IPS-20b (cell line): ENCODE measurements around the gene PTDSS2.
A peak's percentile ranks its signal among the peaks of the same experiment; 100 is the strongest.

Experiments
- H3K27ac ChIP-seq: one replicate; pipeline ENCODE4 v1.5.1; 2013; ENCODE audit warnings: low read length
- H3K27me3 ChIP-seq: 2 replicates; pipeline ENCODE4 v1.6.1; 2013; ENCODE audit warnings: mild to moderate bottlenecking, low read length, inconsistent platforms; ENCODE audit not compliant: insufficient read depth
- H3K36me3 ChIP-seq: 2 replicates; pipeline ENCODE4 v1.6.1; 2013; ENCODE audit warnings: low read depth, mild to moderate bottlenecking, inconsistent platforms, low read length, moderate library complexity; ENCODE audit not compliant: insufficient read depth
- H3K4me1 ChIP-seq: 2 replicates; pipeline ENCODE4 v1.6.1; 2013; ENCODE audit warnings: mild to moderate bottlenecking, control low read depth, inconsistent platforms, low read length, moderate library complexity; ENCODE audit not compliant: insufficient read depth
- H3K4me3 ChIP-seq: 2 replicates; pipeline ENCODE4 v1.5.1; 2013; ENCODE audit warnings: mild to moderate bottlenecking, low read length, inconsistent platforms
- H3K9ac ChIP-seq: 2 replicates; pipeline ENCODE4 v1.6.1; 2013; ENCODE audit warnings: low read depth, mild to moderate bottlenecking, inconsistent platforms, low read length, moderate library complexity
- H3K9me3 ChIP-seq: 2 replicates; pipeline ENCODE4 v1.6.1; 2013; ENCODE audit warnings: mild to moderate bottlenecking, low read depth, low read length, inconsistent platforms; ENCODE audit not compliant: insufficient read depth

Gene PTDSS2

DNA sequence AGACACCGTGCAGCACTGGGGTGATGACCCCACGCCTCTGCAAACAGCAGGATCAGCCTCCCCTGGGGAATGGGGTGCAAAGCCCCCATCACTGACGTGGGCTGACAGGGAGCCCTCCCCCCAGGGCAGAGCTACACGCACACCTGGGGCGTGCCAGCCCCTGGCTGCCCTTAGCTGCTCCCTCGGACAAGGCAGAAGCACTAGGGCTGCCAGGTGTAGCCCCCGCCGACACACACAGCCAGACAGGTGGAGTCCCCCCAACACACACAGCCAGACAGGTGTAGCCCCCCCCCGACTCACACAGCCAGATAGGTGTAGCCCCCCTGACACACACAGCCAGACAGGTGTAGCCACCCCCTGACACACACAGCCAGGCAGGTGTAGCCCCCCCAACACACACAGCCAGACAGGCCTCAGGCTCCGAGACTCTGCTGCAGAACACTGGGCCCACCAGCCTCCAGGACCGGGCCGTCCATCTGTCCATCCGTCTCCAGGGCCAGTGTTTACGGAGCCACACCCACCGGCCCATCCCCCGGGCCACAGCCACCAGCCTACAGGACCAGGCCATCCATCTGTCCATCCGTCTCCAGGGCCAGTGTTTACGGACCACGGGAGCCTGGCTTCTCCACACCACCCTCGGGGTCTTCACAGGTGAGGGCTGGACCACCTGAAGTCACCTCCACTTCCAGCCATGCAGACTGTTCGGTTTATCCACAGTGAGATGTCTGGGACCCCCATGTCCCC, 11.8 kb upstream of the PTDSS2 start:
- no peak overlapping the region for H3K9ac ChIP-seq
- no peaks in the 10 kb centered on the region for H3K36me3 ChIP-seq
- no peaks in the 10 kb centered on the region; the same call in 1 of the 2 replicates for H3K9me3 ChIP-seq
- H3K27ac ChIP-seq, result no peak overlapping the region
- no peaks in the 10 kb centered on the region for H3K4me1 ChIP-seq
- H3K4me3 ChIP-seq, result no peak overlapping the region
- H3K27me3 ChIP-seq, result no peaks in the 10 kb centered on the region

DNA sequence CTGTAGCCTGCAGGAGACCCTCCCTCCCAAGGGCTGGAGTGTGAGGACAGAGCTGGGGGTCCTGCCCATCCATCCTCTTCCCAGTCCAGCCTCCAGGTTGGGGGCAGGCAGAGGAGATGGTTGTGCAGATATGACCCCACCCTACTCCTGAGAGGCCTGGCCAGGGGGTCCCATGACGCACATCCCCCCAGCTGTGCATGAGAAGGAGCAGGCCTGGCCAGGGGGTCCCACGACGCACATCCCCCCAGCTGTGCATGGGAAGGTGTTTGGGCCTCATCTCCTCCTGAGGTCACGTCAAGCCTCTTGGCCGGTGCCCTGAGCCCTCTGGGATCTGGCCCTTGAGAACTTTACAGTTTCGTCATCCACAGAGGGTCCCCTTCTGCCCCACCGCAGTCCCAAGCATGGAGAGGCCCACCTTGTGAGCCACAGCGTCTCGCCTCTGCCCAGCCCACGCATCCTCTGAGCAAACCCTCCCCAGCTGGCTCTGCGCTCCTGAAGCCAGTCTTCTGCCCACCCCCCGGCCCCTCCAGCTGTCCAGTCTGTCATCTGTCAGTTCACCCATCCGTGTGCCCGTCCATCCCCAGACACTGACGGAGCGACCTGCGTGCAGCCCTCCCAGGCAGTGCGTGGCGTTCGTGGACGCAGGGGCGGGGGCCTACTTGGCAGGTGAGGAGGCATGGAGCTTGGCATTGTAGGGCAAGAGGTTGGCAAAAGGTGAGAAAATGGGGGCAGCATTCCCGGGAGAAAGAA, 10.6 kb upstream of the PTDSS2 start:
- Histone ChIP-seq H3K9me3 (no peaks in the 10 kb centered on the region; the same call in 1 of the 2 replicates), H3K27ac (no peak overlapping the region), H3K36me3 (no peaks in the 10 kb centered on the region)

DNA sequence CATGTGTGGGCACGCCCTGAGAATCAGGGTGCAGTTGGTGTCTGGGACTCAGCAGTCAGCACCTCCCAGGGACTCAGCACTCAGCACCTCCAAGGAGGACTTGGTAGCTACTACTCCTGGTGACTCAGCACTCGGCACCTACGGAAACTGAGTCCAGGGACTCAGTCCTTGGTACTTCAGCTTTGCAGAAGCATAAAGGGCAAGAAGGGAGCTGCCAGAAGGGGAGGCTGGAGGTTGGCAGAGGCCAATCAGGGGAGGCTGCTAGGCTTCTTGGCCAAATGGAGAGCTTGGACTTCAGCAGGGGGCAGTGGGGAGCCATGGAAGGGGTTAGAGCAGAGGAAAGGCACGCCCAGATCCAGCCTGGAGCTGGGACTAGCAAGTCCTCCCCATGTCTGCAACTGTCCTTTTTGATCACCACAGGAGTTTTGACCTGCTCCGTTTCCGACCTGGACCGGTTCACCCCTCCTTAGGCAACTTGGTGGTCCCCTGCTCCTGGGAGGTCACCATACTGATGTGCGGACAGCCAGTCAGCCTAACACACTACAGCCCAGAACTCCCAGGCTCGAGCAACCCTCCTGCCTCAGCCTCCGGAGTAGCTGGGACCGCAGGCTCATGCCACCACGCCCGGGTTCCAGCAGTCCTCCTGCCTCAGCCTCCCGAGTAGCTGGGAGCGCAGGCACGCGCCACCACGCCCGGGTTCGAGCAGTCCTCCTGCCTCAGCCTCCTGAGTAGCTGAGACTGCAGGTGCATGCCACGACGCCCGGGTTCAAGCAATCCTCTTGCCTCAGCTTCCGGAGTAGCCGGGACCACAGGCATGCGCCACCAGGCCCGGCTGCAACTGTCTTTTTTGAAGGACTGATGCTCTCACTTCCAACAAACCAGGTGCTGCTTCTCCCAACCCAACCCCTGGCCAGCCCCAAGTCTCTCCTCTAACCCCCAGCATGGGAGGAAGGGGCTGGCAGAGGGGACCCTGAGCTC, 9.7 kb upstream of the PTDSS2 start:
- H3K9me3 ChIP-seq, result no peaks in the 10 kb centered on the region; the same call in 1 of the 2 replicates
- H3K9ac ChIP-seq, result no peak overlapping the region
- H3K36me3 ChIP-seq, result no peaks in the 10 kb centered on the region
- H3K27me3 ChIP-seq, result no peaks in the 10 kb centered on the region
- no peak overlapping the region for H3K4me3 ChIP-seq
- H3K4me1 ChIP-seq, result no peaks in the 10 kb centered on the region
- no peak overlapping the region for H3K27ac ChIP-seq

More for the DNA sequence above, 10.6 kb upstream of the PTDSS2 start:
- H3K4me3 ChIP-seq, result no peak overlapping the region
- no peak overlapping the region for H3K9ac ChIP-seq
- H3K27me3 ChIP-seq, result no peaks in the 10 kb centered on the region
- H3K4me1 ChIP-seq, result no peaks in the 10 kb centered on the region

DNA sequence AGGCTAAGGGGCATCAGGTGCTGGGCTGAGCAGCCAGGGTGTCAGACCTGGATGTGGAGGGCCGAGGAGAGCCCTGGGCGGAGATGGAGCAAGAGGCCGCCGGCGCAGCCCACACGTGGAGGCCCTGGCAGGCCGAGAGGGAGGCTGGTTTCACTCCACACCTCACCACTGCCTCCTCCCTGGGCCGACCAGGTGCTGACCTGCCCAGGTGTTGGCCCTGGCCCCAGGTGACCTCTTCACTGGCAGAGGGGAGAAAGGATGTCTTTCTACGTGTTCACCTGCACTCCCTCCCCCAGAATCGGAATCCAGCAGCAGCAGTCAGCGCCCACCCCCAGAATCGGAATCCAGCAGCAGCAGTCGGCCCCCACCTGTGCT, 9.0 kb upstream of the PTDSS2 start:
- Histone ChIP-seq H3K9ac (no peak overlapping the region), H3K27ac (no peak overlapping the region), H3K4me3 (no peak overlapping the region; the same call in 1 of the 2 replicates), H3K4me1 (no peaks in the 10 kb centered on the region), H3K27me3 (no peaks in the 10 kb centered on the region), H3K36me3 (no peaks in the 10 kb centered on the region), H3K9me3 (no peaks in the 10 kb centered on the region; the same call in 1 of the 2 replicates)

- no peaks in the 10 kb centered on the region for H3K36me3 ChIP-seq
- H3K4me1 ChIP-seq, result no peaks in the 10 kb centered on the region
- no peak within 1 kb of the TSS for H3K27ac ChIP-seq
- H3K9ac ChIP-seq, result no peak within 1 kb of the TSS; the same call in 1 of the 2 replicates
- H3K4me3 ChIP-seq, result peak within 1 kb of the TSS; percentile 61; the same call in 1 of the 2 replicates
- H3K27me3 ChIP-seq, result no peaks in the 10 kb centered on the region
- no peaks in the 10 kb centered on the region; the same call in 1 of the 2 replicates for H3K9me3 ChIP-seq
These were observed 8.4 kb upstream of the PTDSS2 start, which contains the start of gene ANO9 for GRCh38 chr11:441418-442274. TSS of gene ANO9 (minus strand) at chr11:442011. CDS start at chr11:441926, 85 bp downstream.

- Histone ChIP-seq H3K27me3 (no peaks in the 10 kb centered on the region), H3K36me3 (no peaks in the 10 kb centered on the region), H3K9ac (no peak overlapping the region), H3K4me1 (no peaks in the 10 kb centered on the region), H3K4me3 (no peak overlapping the region), H3K9me3 (no peaks in the 10 kb centered on the region), H3K27ac (no peak overlapping the region)
These were observed 7.4 kb upstream of the PTDSS2 start for GRCh38 chr11:442611-443081.

DNA sequence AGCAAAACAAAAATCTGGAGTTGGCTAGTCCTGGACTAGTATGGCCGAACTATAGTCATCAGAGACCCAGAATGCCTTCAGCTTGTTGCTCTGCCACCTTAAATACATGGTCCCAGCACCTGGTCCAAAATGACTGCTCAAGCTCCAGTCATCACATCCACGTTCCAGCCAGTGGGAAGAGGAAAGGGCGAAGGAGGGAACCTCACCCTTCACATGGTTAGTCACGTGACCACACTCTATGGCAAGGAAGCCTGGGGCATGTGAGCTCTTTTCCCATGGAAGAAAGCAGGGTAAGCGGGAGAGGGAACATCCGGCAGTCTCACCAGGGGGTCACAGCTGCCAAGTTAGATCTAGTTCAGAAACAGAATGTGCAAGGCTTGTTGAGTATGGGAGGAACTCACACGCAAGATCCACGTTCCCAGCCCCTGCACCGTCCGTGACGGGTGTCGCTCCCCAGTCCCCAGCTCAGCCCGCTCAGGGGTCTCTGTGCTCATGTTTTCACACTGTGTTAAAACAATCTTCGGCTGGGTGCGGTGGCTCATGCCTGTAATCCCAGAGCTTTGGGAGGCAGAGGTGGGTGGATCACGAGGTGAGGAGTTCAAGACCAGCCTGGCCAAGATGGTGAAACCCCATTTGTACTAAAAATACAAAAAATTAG, 6.4 kb upstream of the PTDSS2 start:
- Histone ChIP-seq H3K4me3 (no peak overlapping the region), H3K36me3 (no peaks in the 10 kb centered on the region), H3K27me3 (no peaks in the 10 kb centered on the region), H3K9me3 (no peaks in the 10 kb centered on the region), H3K27ac (no peak overlapping the region), H3K4me1 (no peaks in the 10 kb centered on the region), H3K9ac (no peak overlapping the region)

GRCh38 chr11:444396-445144, 5.5 kb upstream of the PTDSS2 start:
- no peak overlapping the region for H3K27ac ChIP-seq
- no peaks in the 10 kb centered on the region for H3K4me1 ChIP-seq

GRCh38 chr11:445765-446588, 4.1 kb upstream of the PTDSS2 start:
- H3K36me3 ChIP-seq, result no peaks in the 10 kb centered on the region
- no peak overlapping the region for H3K4me3 ChIP-seq
- H3K4me1 ChIP-seq, result no peaks in the 10 kb centered on the region
- no peaks in the 10 kb centered on the region for H3K27me3 ChIP-seq
- no peak overlapping the region for H3K27ac ChIP-seq
- no peaks in the 10 kb centered on the region for H3K9me3 ChIP-seq
- H3K9ac ChIP-seq, result no peak overlapping the region

More at GRCh38 chr11:444396-445144, 5.5 kb upstream of the PTDSS2 start:
- no peak overlapping the region for H3K4me3 ChIP-seq
- H3K9me3 ChIP-seq, result no peaks in the 10 kb centered on the region
- no peaks in the 10 kb centered on the region for H3K27me3 ChIP-seq
- no peak overlapping the region for H3K9ac ChIP-seq
- H3K36me3 ChIP-seq, result no peaks in the 10 kb centered on the region
